H9 (cell line): ENCODE results near the gene DACH1. TPM values are rescaled to one million over a fixed set of nuclear protein-coding genes. Genes with fewer than 3 reads are reported as not detected.

Experiments
- DNase-seq: peaks from one replicate; pipeline ENCODE4 v3.0.0-alpha.2; 2017
- H2AFZ ChIP-seq: one replicate; pipeline ENCODE4 v1.6.1; 2013; ENCODE audit warnings: mild to moderate bottlenecking, low read length, control low read depth, moderate library complexity
- H2AK5ac ChIP-seq: 2 replicates; pipeline ENCODE4 v1.6.1; 2013; ENCODE audit warnings: low read length, control low read depth, mixed read lengths; ENCODE audit not compliant: insufficient read length
- H2BK120ac ChIP-seq: one replicate; pipeline ENCODE4 v1.6.1; 2013; ENCODE audit warnings: low read depth, mild to moderate bottlenecking, low read length, control low read depth, inconsistent platforms; ENCODE audit not compliant: poor library complexity, severe bottlenecking
- H2BK12ac ChIP-seq: 2 replicates; pipeline ENCODE4 v1.6.1; 2013; ENCODE audit warnings: low read length, control low read depth, mixed read lengths, low read depth; ENCODE audit not compliant: insufficient read length
- H2BK15ac ChIP-seq: 2 replicates; pipeline ENCODE4 v1.6.1; 2013; ENCODE audit warnings: low read depth, low read length, control low read depth
- H2BK20ac ChIP-seq: one replicate; pipeline ENCODE4 v1.6.1; 2013; ENCODE audit warnings: low read depth, mild to moderate bottlenecking, low read length, control low read depth, inconsistent platforms; ENCODE audit not compliant: poor library complexity, severe bottlenecking
- H2BK5ac ChIP-seq: 2 replicates; pipeline ENCODE4 v1.6.1; 2013; ENCODE audit warnings: low read length, control low read depth, mixed read lengths; ENCODE audit not compliant: insufficient read length
- H3K14ac ChIP-seq: 2 replicates; pipeline ENCODE4 v1.6.1; 2013; ENCODE audit warnings: low read length, control low read depth; ENCODE audit not compliant: insufficient read depth
- H3K18ac ChIP-seq: 2 replicates; pipeline ENCODE4 v1.6.1; 2013; ENCODE audit warnings: low read depth, mild to moderate bottlenecking, mixed read lengths, low read length, control low read depth; ENCODE audit not compliant: insufficient read length
- H3K23ac ChIP-seq: 2 replicates; pipeline ENCODE4 v1.6.1; 2013; ENCODE audit warnings: low read length, control low read depth, mixed read lengths, low read depth; ENCODE audit not compliant: insufficient read length
- H3K23me2 ChIP-seq: 2 replicates; pipeline ENCODE4 v1.6.1; 2013; ENCODE audit warnings: low read depth, mild to moderate bottlenecking, mixed read lengths, low read length, control low read depth; ENCODE audit not compliant: insufficient read length, poor library complexity, severe bottlenecking
- H3K27ac ChIP-seq: 2 replicates; pipeline ENCODE4 v1.5.1; 2013; ENCODE audit warnings: low read length, control low read depth, mixed read lengths, low read depth; ENCODE audit not compliant: insufficient read length
- H3K27me3 ChIP-seq: 2 replicates; pipeline ENCODE4 v1.6.1; 2013; ENCODE audit warnings: low read length, control low read depth, inconsistent platforms; ENCODE audit not compliant: insufficient read depth
- H3K4ac ChIP-seq: 2 replicates; pipeline ENCODE4 v1.6.1; 2013; ENCODE audit warnings: low read depth, mild to moderate bottlenecking, control low read depth, inconsistent platforms, low read length, moderate library complexity
- H3K4me1 ChIP-seq: 2 replicates; pipeline ENCODE4 v1.6.1; 2013; ENCODE audit warnings: low read length, control low read depth, inconsistent platforms; ENCODE audit not compliant: insufficient read depth
- H3K4me2 ChIP-seq: 2 replicates; pipeline ENCODE4 v1.6.1; 2013; ENCODE audit warnings: low read length, control low read depth, mixed read lengths; ENCODE audit not compliant: insufficient read length, insufficient read depth
- H3K56ac ChIP-seq: 2 replicates; pipeline ENCODE4 v1.6.1; 2013; ENCODE audit warnings: low read depth, mild to moderate bottlenecking, mixed read lengths, low read length, control low read depth; ENCODE audit not compliant: insufficient read length
- H3K79me1 ChIP-seq: 2 replicates; pipeline ENCODE4 v1.6.1; 2013; ENCODE audit warnings: low read depth, mild to moderate bottlenecking, moderate library complexity, low read length, control low read depth, inconsistent platforms; ENCODE audit not compliant: insufficient read depth, poor library complexity, severe bottlenecking
- H3K79me2 ChIP-seq: 2 replicates; pipeline ENCODE4 v1.6.1; 2013; ENCODE audit warnings: low read length, control low read depth, inconsistent platforms; ENCODE audit not compliant: insufficient read depth
- H3K9ac ChIP-seq: 2 replicates; pipeline ENCODE4 v1.6.1; 2013; ENCODE audit warnings: low read length, control low read depth, mixed read lengths; ENCODE audit not compliant: insufficient read length; ENCODE audit errors: extremely low read depth
- H3K9me3 ChIP-seq: one replicate; pipeline ENCODE4 v1.6.1; 2013; ENCODE audit warnings: low read depth, low read length, inconsistent platforms; ENCODE audit not compliant: control insufficient read depth
- H3T11ph ChIP-seq: one replicate; pipeline ENCODE4 v1.6.1; 2013; ENCODE audit warnings: mild to moderate bottlenecking, low read length, control low read depth, inconsistent platforms
- H4K20me1 ChIP-seq: one replicate; pipeline ENCODE4 v1.6.1; 2013; ENCODE audit not compliant: control insufficient read depth, insufficient read length, insufficient read depth
- H4K5ac ChIP-seq: 2 replicates; pipeline ENCODE4 v1.6.1; 2013; ENCODE audit warnings: low read depth, mild to moderate bottlenecking, mixed read lengths, low read length, control low read depth; ENCODE audit not compliant: insufficient read length
- H4K8ac ChIP-seq: replicated peaks from 2 replicates; pipeline ENCODE4 v1.6.1; 2013; ENCODE audit warnings: low read length, control low read depth, mixed read lengths, low read depth; ENCODE audit not compliant: insufficient read length
- H4K91ac ChIP-seq: 2 replicates; pipeline ENCODE4 v1.6.1; 2013; ENCODE audit warnings: low read depth, mild to moderate bottlenecking, moderate library complexity, mixed read lengths, low read length, control low read depth; ENCODE audit not compliant: insufficient read length
- H3K27ac Mint-ChIP-seq, 3 experiments: 2 replicates in 2 of 3; 3 replicates in 1 of 3; pipeline ENCODE4 v1.8.0; 2020 to 2021; ENCODE audit warnings: mixed read lengths in 3 of 3, mild to moderate bottlenecking in 1 of 3, moderate library complexity in 1 of 3
- H3K27me3 Mint-ChIP-seq: 2 replicates; pipeline ENCODE4 v1.8.0; 2021; ENCODE audit warnings: low read depth, mild to moderate bottlenecking, moderate library complexity, mixed read lengths
- H3K36me3 Mint-ChIP-seq, 3 experiments: 2 replicates in 2 of 3; 3 replicates in 1 of 3; pipeline ENCODE4 v1.8.0; 2020 to 2021; ENCODE audit warnings: low read depth in 3 of 3, mixed read lengths in 3 of 3; ENCODE audit not compliant: insufficient read depth in 1 of 3
- H3K4me1 Mint-ChIP-seq, 2 experiments: 2 replicates each; pipeline ENCODE4 v1.8.0; 2020; ENCODE audit warnings: mixed read lengths in 2 of 2
- H3K4me3 Mint-ChIP-seq, 2 experiments: 2 replicates in 1 of 2; 3 replicates in 1 of 2; pipeline ENCODE4 v1.8.0; 2020 to 2021; ENCODE audit warnings: mild to moderate bottlenecking in 2 of 2, mixed read lengths in 2 of 2, moderate library complexity in 1 of 2
- H3K9me3 Mint-ChIP-seq, 2 experiments: 2 replicates in 1 of 2; 3 replicates in 1 of 2; pipeline ENCODE4 v1.8.0; 2020; ENCODE audit warnings: mild to moderate bottlenecking in 2 of 2, mixed read lengths in 2 of 2, moderate library complexity in 1 of 2
- CTCF ChIP-seq: fragments of 200-600 bp; sonication (generic); conservative IDR thresholded peaks from 3 replicates; pipeline ENCODE4 v1.8.0; 2021; ENCODE audit warnings: antibody characterized with exemption, mild to moderate bottlenecking
- WGBS: extraction: QIAGEN DNeasy Blood & Tissue Kit; methylation state at CpG from one replicate; pipeline ENCODE4 v1.1.7; 2013; ENCODE audit warnings: missing lambda C conversion rate, low lambda C conversion rate, mixed read lengths; ENCODE audit not compliant: insufficient read length; ENCODE audit errors: extremely low coverage; 5-methylcytosine and 5-hydroxymethylcytosine counted together
- total RNA-seq: library from RNA; stranded (reverse); gene quantifications from 2 replicates; pipeline ENCODE4 v1.2.1, GENCODE V29; 2021

DACH1 gene
- total RNA-seq, 1 experiment from 2014 or later: not detected

- H3K4me1 Mint-ChIP-seq: peaks cover 26 to 39% of the 10 kb centered on the region in 2 experiments
- Histone ChIP-seq H3K79me1 (no peaks in the 10 kb centered on the region), H2BK5ac (no peak overlapping the region), H2BK15ac (no peak overlapping the region), H3K9ac (no peak overlapping the region), H3K4me1 (no peaks in the 10 kb centered on the region; the same call in 1 of the 2 replicates), H3K4me2 (peak overlapping the region; percentile 47), H3K18ac (no peak overlapping the region), H3K27ac (no peak overlapping the region), H3K23ac (no peak overlapping the region), H3K14ac (no peak overlapping the region), H4K8ac (no peak overlapping the region), H3K79me2 (no peaks in the 10 kb centered on the region), H2AFZ (no peak overlapping the region), H3K56ac (no peak overlapping the region), H2BK120ac (no peak overlapping the region), H2AK5ac (no peak overlapping the region), H3K27me3 (peaks cover 22% of the 10 kb centered on the region; the same call in 1 of the 2 replicates), H4K20me1 (no peaks in the 10 kb centered on the region), H2BK12ac (no peak overlapping the region), H3K23me2 (peaks cover 34% of the 10 kb centered on the region), H4K5ac (no peak overlapping the region), H4K91ac (no peak overlapping the region), H3K9me3 (no peaks in the 10 kb centered on the region), H3T11ph (no peak overlapping the region), H2BK20ac (no peak overlapping the region), H3K4ac (no peak overlapping the region)
- no peak for TF ChIP-seq CTCF
- peaks cover 81% of the 10 kb centered on the region for H3K27me3 Mint-ChIP-seq
- H3K4me3 Mint-ChIP-seq: peak overlapping the region in 1 of 2 experiments; percentile 47; a peak in 1 of 5 replicates
- H3K36me3 Mint-ChIP-seq: no peaks in the 10 kb centered on the region
- no peak for DNase-seq
- no peaks in the 10 kb centered on the region for H3K9me3 Mint-ChIP-seq
- no CpG with 5 or more reads among the region's 5 CpGs for WGBS
- no peak overlapping the region for H3K27ac Mint-ChIP-seq
Observed at GRCh38 chr13:71869274-71869673, 2.3 kb upstream of the DACH1 start.
